ENCODE data around the gene KLF1.

- TF ChIP-seq, protein P1, sequence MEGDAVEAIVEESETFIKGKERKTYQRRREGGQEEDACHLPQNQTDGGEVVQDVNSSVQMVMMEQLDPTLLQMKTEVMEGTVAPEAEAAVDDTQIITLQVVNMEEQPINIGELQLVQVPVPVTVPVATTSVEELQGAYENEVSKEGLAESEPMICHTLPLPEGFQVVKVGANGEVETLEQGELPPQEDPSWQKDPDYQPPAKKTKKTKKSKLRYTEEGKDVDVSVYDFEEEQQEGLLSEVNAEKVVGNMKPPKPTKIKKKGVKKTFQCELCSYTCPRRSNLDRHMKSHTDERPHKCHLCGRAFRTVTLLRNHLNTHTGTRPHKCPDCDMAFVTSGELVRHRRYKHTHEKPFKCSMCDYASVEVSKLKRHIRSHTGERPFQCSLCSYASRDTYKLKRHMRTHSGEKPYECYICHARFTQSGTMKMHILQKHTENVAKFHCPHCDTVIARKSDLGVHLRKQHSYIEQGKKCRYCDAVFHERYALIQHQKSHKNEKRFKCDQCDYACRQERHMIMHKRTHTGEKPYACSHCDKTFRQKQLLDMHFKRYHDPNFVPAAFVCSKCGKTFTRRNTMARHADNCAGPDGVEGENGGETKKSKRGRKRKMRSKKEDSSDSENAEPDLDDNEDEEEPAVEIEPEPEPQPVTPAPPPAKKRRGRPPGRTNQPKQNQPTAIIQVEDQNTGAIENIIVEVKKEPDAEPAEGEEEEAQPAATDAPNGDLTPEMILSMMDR (tag by site-specific recombination; IDR thresholded peaks at IDR 0.05): no peak
- no peak for TF ChIP-seq ZNF23 (tag by site-specific recombination; IDR thresholded peaks at IDR 0.05; ENCODE audit: borderline replicate concordance)
- TF ChIP-seq EGR2 (tag by site-specific recombination; IDR thresholded peaks at IDR 0.05; ENCODE audit: low read depth): no peak
- TF ChIP-seq, protein P2, sequence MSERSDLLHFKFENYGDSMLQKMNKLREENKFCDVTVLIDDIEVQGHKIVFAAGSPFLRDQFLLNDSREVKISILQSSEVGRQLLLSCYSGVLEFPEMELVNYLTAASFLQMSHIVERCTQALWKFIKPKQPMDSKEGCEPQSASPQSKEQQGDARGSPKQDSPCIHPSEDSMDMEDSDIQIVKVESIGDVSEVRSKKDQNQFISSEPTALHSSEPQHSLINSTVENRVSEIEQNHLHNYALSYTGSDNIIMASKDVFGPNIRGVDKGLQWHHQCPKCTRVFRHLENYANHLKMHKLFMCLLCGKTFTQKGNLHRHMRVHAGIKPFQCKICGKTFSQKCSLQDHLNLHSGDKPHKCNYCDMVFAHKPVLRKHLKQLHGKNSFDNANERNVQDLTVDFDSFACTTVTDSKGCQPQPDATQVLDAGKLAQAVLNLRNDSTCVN (tag by site-specific recombination; optimal IDR thresholded peaks at IDR 0.05): no peak
- TF ChIP-seq ZNF416 (tag by site-specific recombination; IDR thresholded peaks at IDR 0.05): no peak
- TF ChIP-seq, protein P3, sequence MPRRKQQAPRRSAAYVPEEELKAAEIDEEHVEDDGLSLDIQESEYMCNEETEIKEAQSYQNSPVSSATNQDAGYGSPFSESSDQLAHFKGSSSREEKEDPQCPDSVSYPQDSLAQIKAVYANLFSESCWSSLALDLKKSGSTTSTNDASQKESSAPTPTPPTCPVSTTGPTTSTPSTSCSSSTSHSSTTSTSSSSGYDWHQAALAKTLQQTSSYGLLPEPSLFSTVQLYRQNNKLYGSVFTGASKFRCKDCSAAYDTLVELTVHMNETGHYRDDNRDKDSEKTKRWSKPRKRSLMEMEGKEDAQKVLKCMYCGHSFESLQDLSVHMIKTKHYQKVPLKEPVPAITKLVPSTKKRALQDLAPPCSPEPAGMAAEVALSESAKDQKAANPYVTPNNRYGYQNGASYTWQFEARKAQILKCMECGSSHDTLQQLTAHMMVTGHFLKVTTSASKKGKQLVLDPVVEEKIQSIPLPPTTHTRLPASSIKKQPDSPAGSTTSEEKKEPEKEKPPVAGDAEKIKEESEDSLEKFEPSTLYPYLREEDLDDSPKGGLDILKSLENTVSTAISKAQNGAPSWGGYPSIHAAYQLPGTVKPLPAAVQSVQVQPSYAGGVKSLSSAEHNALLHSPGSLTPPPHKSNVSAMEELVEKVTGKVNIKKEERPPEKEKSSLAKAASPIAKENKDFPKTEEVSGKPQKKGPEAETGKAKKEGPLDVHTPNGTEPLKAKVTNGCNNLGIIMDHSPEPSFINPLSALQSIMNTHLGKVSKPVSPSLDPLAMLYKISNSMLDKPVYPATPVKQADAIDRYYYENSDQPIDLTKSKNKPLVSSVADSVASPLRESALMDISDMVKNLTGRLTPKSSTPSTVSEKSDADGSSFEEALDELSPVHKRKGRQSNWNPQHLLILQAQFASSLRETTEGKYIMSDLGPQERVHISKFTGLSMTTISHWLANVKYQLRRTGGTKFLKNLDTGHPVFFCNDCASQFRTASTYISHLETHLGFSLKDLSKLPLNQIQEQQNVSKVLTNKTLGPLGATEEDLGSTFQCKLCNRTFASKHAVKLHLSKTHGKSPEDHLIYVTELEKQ (tag by site-specific recombination; IDR thresholded peaks at IDR 0.05; ENCODE audit: borderline replicate concordance): no peak
- no peak for TF ChIP-seq REST (tag by site-specific recombination; IDR thresholded peaks at IDR 0.05)
- TF ChIP-seq SCRT1 (tag by site-specific recombination; IDR thresholded peaks at IDR 0.05; ENCODE audit: borderline replicate concordance): no peak
- TF ChIP-seq YY1 (tag by site-specific recombination; IDR thresholded peaks at IDR 0.05): no peak
- TF ChIP-seq ZNF561 (tag by site-specific recombination; IDR thresholded peaks at IDR 0.05; ENCODE audit: borderline replicate concordance): no peak
These were observed 28.7 kb downstream of the KLF1 start for GRCh38 chr19:12858041-12858928.

All from HEK293 (cell line).